Ishikawa (cell line): ENCODE results near the gene KRTAP1-3.

Experiments used
- MAX ChIP-seq: IDR thresholded peaks from 2 replicates; pipeline ENCODE4 v1.6.1; 2012
- TAF1 ChIP-seq: IDR thresholded peaks from 2 replicates; pipeline ENCODE4 v1.6.1; 2012; ENCODE audit warnings: low read depth, mild to moderate bottlenecking

GRCh38 chr17:41013606-41014005 lies 21.1 kb downstream of the KRTAP1-3 start:
- TF ChIP-seq MAX = no peak
- TF ChIP-seq TAF1 = no peak
